Measurements from ENCODE around the gene PLK5.
"Not testable (repeated sequence)": the region's sequence is repeated elsewhere in the genome, so short reads cannot be mapped to it uniquely, and the experiment has no call there.

Gene PLK5

DNA sequence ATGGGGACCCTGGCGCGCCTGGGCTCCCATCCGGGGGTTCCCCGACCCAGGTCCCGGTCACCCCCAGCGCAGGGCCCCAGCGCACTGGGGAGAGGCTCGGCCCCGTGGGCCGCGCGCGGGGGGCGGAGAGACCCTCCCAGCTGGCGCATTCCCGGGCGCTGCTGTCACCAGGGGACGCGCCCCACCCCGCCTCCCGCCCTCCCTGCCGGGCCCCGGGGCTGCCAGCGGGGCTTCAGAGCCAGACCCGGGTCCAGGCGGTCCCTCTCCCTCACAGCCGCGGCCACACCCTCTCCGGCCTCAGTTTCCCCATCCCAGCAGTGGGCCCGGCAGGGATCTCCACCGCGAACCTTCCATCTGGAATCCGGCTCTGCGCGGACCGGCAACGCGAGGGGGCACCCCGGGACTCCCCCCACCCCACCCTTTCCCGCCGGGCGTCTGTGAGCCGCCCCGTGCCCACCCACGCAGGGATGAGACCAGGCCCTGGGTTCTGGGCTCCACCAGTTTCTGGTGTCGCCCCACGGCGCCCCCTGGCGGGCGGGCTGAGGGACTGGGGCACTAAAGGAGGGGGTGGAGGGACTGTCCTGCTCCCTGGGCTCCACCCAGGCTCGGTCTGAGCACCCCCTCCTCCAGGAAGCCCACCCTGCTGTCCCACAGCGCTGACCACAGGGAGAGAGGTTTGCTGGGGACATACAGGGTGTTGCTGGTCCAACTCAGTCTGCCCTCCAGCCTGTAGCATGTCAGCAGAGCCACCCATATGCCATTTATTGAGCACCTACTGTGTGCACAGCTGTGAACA is 10.2 kb upstream of the PLK5 start:
- Histone ChIP-seq H3K36me3 (ENCODE audit: low read depth) (no peaks in the 10 kb centered on the region), H3K27me3 (ENCODE audit: insufficient read depth, poor library complexity, severe bottlenecking) (no peaks in the 10 kb centered on the region), H3K9me3 (ENCODE audit: severe bottlenecking) (peaks cover 2% of the 10 kb centered on the region), H3K4me3 (ENCODE audit: severe bottlenecking) (peak overlapping the region; percentile 70), H3K4me1 (ENCODE audit: insufficient read depth, poor library complexity, severe bottlenecking) (peaks cover 4% of the 10 kb centered on the region), H3K27ac (ENCODE audit: poor library complexity, severe bottlenecking) (peak overlapping the region; percentile 50)
- no peak for DNase-seq (ENCODE audit: low spot score)
- ATAC-seq (ENCODE audit: low read depth): peak; percentile 41
- TF ChIP-seq, protein P1, sequence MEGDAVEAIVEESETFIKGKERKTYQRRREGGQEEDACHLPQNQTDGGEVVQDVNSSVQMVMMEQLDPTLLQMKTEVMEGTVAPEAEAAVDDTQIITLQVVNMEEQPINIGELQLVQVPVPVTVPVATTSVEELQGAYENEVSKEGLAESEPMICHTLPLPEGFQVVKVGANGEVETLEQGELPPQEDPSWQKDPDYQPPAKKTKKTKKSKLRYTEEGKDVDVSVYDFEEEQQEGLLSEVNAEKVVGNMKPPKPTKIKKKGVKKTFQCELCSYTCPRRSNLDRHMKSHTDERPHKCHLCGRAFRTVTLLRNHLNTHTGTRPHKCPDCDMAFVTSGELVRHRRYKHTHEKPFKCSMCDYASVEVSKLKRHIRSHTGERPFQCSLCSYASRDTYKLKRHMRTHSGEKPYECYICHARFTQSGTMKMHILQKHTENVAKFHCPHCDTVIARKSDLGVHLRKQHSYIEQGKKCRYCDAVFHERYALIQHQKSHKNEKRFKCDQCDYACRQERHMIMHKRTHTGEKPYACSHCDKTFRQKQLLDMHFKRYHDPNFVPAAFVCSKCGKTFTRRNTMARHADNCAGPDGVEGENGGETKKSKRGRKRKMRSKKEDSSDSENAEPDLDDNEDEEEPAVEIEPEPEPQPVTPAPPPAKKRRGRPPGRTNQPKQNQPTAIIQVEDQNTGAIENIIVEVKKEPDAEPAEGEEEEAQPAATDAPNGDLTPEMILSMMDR (IDR thresholded peaks at IDR 0.05; ENCODE audit: poor library complexity, severe bottlenecking): peak; percentile 63

GRCh38 chr19:1514295-1514661 is 9.6 kb upstream of the PLK5 start:
- no peak for DNase-seq (ENCODE audit: low spot score)
- no peaks in the 10 kb centered on the region for H3K27me3 ChIP-seq (ENCODE audit: insufficient read depth, poor library complexity, severe bottlenecking)
- no peak overlapping the region for H3K4me3 ChIP-seq (ENCODE audit: severe bottlenecking)
- TF ChIP-seq, protein P1 (IDR thresholded peaks at IDR 0.05; ENCODE audit: poor library complexity, severe bottlenecking): no peak
- H3K27ac ChIP-seq (ENCODE audit: poor library complexity, severe bottlenecking): no peak overlapping the region
- peaks cover 4% of the 10 kb centered on the region for H3K4me1 ChIP-seq (ENCODE audit: insufficient read depth, poor library complexity, severe bottlenecking)
- no peaks in the 10 kb centered on the region for H3K36me3 ChIP-seq (ENCODE audit: low read depth)
- ATAC-seq (ENCODE audit: low read depth): no peak
- peaks cover 2% of the 10 kb centered on the region for H3K9me3 ChIP-seq (ENCODE audit: severe bottlenecking)

DNA sequence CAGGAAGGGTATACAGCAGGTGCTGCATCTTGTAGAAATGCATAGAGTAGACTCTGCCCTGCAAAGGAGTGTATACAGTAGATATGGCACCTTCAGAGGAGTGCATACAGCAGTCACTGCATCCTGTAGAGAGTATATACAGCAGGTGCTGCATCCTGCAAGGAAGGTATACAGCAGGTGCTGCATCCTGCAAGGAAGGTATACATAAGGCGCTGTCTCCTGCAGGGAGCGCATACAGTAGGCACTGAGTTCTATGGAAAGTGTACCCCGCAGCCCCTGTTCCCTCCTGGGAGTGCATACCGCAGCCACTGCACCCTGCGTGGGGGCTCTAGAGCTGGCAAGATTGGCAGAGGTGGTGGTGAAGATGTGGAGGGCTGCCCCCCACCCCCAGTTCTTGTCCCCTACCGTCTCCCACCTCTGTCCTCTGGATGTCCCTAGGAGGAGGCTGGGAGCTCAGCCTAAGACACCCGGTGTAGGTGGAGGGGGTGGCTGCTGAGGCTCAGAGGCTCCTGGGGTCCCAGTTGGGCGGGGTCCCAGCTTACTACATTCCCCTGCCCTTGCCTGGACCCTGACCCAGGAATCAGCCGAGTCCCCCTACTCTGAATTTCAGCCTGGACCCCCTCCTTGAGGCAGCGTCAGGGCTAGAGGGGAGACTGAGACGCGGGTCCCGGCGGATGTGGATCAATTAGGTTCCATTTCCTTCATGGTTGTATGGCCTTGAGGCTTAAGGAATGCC is 8.7 kb upstream of the PLK5 start:
- ATAC-seq (ENCODE audit: low read depth) (no peak), DNase-seq (ENCODE audit: low spot score) (no peak)
- TF ChIP-seq, protein P1 (IDR thresholded peaks at IDR 0.05; ENCODE audit: poor library complexity, severe bottlenecking): no peak
- Histone ChIP-seq H3K27me3 (ENCODE audit: insufficient read depth, poor library complexity, severe bottlenecking) (no peaks in the 10 kb centered on the region), H3K27ac (ENCODE audit: poor library complexity, severe bottlenecking) (no peak overlapping the region), H3K9me3 (ENCODE audit: severe bottlenecking) (peaks cover 2% of the 10 kb centered on the region), H3K4me1 (ENCODE audit: insufficient read depth, poor library complexity, severe bottlenecking) (peaks cover 4% of the 10 kb centered on the region), H3K4me3 (ENCODE audit: severe bottlenecking) (no peak overlapping the region), H3K36me3 (ENCODE audit: low read depth) (no peaks in the 10 kb centered on the region)

DNA sequence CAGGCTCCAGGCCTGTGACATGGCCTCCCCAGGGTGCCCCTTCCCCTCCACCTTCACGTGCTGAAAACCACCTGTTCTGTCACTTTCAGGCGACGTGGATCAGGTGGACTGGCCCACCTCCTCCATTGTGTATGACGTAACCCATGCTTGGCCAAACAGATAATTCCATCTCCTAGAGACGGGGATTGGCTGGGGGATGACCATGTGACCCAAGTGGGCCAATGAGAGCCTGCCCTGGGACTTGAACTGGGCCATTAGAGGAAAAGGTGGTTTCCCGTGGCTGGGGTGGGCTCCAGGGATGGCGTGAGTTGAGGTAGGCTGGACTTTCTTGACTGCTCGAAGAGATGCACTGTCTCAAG is 7.5 kb upstream of the PLK5 start:
- Histone ChIP-seq H3K27me3 (ENCODE audit: insufficient read depth, poor library complexity, severe bottlenecking) (no peaks in the 10 kb centered on the region), H3K36me3 (ENCODE audit: low read depth) (no peaks in the 10 kb centered on the region), H3K27ac (ENCODE audit: poor library complexity, severe bottlenecking) (no peak overlapping the region), H3K4me1 (ENCODE audit: insufficient read depth, poor library complexity, severe bottlenecking) (peaks cover 4% of the 10 kb centered on the region), H3K4me3 (ENCODE audit: severe bottlenecking) (no peak overlapping the region), H3K9me3 (ENCODE audit: severe bottlenecking) (peaks cover 2% of the 10 kb centered on the region)
- TF ChIP-seq, protein P1 (IDR thresholded peaks at IDR 0.05; ENCODE audit: poor library complexity, severe bottlenecking): no peak
- no peak for DNase-seq (ENCODE audit: low spot score)
- ATAC-seq (ENCODE audit: low read depth): no peak

DNA sequence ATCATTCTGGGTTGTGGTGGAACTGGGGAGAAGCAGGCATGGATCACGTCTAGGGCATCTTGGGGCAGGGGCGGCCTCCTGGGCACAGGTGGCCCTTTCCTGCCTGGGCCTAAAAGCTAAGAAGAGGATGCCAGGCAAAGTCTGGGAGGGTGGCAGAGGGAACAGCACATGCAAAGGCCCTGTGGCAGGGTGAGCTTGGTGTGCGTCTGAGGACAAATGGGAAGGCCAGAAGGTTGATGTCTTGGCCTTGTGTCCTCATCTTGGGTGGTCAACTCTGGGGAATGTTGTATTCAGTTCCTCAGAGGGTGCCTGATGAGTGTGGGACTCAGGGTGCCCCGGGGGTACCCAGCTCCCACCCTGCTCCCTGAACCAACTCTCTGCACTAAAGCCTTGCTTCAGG is 5.4 kb upstream of the PLK5 start:
- H3K36me3 ChIP-seq (ENCODE audit: low read depth): no peaks in the 10 kb centered on the region
- no peak for DNase-seq (ENCODE audit: low spot score)

DNA sequence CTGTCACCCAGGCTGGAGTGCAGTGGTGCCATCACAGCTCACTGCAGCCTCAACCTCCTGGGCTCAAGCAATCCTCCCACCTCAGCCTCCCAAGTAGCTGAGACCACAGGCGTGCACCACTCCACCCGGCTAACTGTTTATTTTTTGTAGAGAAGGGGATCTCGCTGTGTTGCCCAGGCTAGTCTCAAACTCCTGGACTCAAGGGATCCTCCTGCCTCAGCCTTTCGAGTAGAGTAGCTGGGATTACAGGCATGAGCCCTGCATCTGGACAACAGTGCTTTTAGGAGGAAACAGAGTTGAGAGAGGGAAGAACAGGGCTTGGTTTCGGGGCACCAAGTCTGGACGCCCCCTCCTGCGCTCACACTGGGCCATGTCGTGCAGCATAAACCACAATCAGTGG is 4.1 kb upstream of the PLK5 start:
- not testable (repeated sequence) for H3K27ac ChIP-seq (ENCODE audit: poor library complexity, severe bottlenecking); ATAC-seq (ENCODE audit: low read depth); H3K9me3 ChIP-seq (ENCODE audit: severe bottlenecking); H3K4me1 ChIP-seq (ENCODE audit: insufficient read depth, poor library complexity, severe bottlenecking); H3K36me3 ChIP-seq (ENCODE audit: low read depth); DNase-seq (ENCODE audit: low spot score); H3K4me3 ChIP-seq (ENCODE audit: severe bottlenecking)
- peaks cover 19% of the 10 kb centered on the region for H3K27me3 ChIP-seq (ENCODE audit: insufficient read depth, poor library complexity, severe bottlenecking)

More for the DNA sequence above, 5.4 kb upstream of the PLK5 start:
- H3K9me3 ChIP-seq (ENCODE audit: severe bottlenecking): no peaks in the 10 kb centered on the region
- TF ChIP-seq, protein P1 (IDR thresholded peaks at IDR 0.05; ENCODE audit: poor library complexity, severe bottlenecking): no peak
- H3K4me3 ChIP-seq (ENCODE audit: severe bottlenecking): no peak overlapping the region
- peaks cover 10% of the 10 kb centered on the region for H3K27me3 ChIP-seq (ENCODE audit: insufficient read depth, poor library complexity, severe bottlenecking)
- no peak overlapping the region for H3K27ac ChIP-seq (ENCODE audit: poor library complexity, severe bottlenecking)
- no peak for ATAC-seq (ENCODE audit: low read depth)
- no peaks in the 10 kb centered on the region for H3K4me1 ChIP-seq (ENCODE audit: insufficient read depth, poor library complexity, severe bottlenecking)
